ENCODE measurements around the gene MLC1.

DNA sequence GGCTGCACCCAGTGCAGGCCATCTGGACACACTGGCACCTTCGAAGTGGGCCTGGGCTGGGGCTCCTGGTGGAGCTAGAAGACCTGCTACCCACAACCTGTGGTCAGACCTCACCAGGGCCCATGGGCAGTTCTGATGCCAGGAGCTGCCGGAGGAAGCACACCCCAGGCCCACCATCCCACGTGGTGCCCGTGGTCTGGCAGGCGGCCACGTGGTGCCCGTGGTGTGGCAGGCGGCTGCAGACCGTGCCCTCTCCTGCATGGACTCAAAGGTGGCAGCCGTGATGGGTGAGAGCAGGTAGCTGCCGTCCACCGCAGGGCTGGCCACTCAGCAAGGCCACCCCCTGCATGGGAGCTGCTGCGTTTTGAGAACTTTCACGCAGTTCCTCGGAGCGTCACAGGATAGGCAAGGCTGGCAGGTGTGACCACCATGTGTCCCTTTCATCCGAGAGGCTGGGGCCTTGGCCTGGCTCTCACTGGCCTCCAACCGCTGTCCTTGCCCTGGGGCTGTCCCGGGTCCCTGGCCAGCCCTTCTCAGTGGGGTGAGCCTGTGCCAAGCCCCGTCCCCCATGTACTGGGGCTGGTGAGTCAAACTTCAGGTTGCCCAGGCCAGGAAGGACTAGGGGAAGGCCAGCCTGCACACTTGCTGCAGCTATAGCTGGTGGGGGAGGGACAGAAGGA, 68.8 kb downstream of the MLC1 start:
- TF ChIP-seq, protein P1, sequence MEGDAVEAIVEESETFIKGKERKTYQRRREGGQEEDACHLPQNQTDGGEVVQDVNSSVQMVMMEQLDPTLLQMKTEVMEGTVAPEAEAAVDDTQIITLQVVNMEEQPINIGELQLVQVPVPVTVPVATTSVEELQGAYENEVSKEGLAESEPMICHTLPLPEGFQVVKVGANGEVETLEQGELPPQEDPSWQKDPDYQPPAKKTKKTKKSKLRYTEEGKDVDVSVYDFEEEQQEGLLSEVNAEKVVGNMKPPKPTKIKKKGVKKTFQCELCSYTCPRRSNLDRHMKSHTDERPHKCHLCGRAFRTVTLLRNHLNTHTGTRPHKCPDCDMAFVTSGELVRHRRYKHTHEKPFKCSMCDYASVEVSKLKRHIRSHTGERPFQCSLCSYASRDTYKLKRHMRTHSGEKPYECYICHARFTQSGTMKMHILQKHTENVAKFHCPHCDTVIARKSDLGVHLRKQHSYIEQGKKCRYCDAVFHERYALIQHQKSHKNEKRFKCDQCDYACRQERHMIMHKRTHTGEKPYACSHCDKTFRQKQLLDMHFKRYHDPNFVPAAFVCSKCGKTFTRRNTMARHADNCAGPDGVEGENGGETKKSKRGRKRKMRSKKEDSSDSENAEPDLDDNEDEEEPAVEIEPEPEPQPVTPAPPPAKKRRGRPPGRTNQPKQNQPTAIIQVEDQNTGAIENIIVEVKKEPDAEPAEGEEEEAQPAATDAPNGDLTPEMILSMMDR (IDR thresholded peaks at IDR 0.05), result no peak
- no peak for TF ChIP-seq POLR2A (IDR thresholded peaks at IDR 0.05)
